TTC549 (cell line): Measurements from ENCODE around the gene KSR1.

Experiments used
- FAIRE-seq: peaks from 2 replicates; lab custom pipeline; 2012; peaks lifted over from hg19 to GRCh38; lab: Jason Lieb, UNC

Gene KSR1

GRCh38 chr17:27535178-27535928 is 79.1 kb downstream of the KSR1 start:
- FAIRE-seq: no peak

- no peak for FAIRE-seq
These were observed 79.7 kb downstream of the KSR1 start for GRCh38 chr17:27535975-27536374.

- no peak for FAIRE-seq
These were observed 80.5 kb downstream of the KSR1 start for GRCh38 chr17:27536781-27537180.

- FAIRE-seq: no peak
These were observed 82.1 kb downstream of the KSR1 start for GRCh38 chr17:27538156-27538955.

GRCh38 chr17:27539152-27539551 is 82.9 kb downstream of the KSR1 start:
- no peak for FAIRE-seq

GRCh38 chr17:27539794-27540317 is 83.6 kb downstream of the KSR1 start:
- no peak for FAIRE-seq

- no peak for FAIRE-seq
These were observed 84.3 kb downstream of the KSR1 start for GRCh38 chr17:27540318-27541101.

- no peak for FAIRE-seq
These were observed 85.2 kb downstream of the KSR1 start for GRCh38 chr17:27541301-27542023.

- no peak for FAIRE-seq
These were observed 86.7 kb downstream of the KSR1 start for GRCh38 chr17:27542841-27543463.

- FAIRE-seq: no peak
These were observed 87.2 kb downstream of the KSR1 start for GRCh38 chr17:27543464-27543856.

- no peak for FAIRE-seq
These were observed 87.7 kb downstream of the KSR1 start for GRCh38 chr17:27543958-27544349.

- no peak for FAIRE-seq
These were observed 88.3 kb downstream of the KSR1 start for GRCh38 chr17:27544350-27545131.

GRCh38 chr17:27545562-27546229 is 89.4 kb downstream of the KSR1 start:
- no peak for FAIRE-seq

- FAIRE-seq: no peak
These were observed 90.5 kb downstream of the KSR1 start for GRCh38 chr17:27546624-27547300.

GRCh38 chr17:27547301-27547683 is 91.0 kb downstream of the KSR1 start:
- FAIRE-seq: no peak

GRCh38 chr17:27548369-27548768 is 92.1 kb downstream of the KSR1 start:
- no peak for FAIRE-seq

GRCh38 chr17:27549251-27549893 is 93.1 kb downstream of the KSR1 start:
- no peak for FAIRE-seq

- no peak for FAIRE-seq
These were observed 94.2 kb downstream of the KSR1 start for GRCh38 chr17:27550291-27550930.
